ACHN (cell line): Measurements from ENCODE around the gene KLHL36.

Experiments used
- DNase-seq: peaks from one replicate; pipeline ENCODE4 v3.0.0-alpha.2; 2015
- in situ Hi-C: cut with HindIII; loops from 2 replicates; pipeline ENCODE4 v1.10.0; 2017; ENCODE audit warnings: low sequenced_read_pairs, low pct_ligation_motif_present, low pct_unique_long_range_greater_than_20kb

Gene KLHL36

DNA sequence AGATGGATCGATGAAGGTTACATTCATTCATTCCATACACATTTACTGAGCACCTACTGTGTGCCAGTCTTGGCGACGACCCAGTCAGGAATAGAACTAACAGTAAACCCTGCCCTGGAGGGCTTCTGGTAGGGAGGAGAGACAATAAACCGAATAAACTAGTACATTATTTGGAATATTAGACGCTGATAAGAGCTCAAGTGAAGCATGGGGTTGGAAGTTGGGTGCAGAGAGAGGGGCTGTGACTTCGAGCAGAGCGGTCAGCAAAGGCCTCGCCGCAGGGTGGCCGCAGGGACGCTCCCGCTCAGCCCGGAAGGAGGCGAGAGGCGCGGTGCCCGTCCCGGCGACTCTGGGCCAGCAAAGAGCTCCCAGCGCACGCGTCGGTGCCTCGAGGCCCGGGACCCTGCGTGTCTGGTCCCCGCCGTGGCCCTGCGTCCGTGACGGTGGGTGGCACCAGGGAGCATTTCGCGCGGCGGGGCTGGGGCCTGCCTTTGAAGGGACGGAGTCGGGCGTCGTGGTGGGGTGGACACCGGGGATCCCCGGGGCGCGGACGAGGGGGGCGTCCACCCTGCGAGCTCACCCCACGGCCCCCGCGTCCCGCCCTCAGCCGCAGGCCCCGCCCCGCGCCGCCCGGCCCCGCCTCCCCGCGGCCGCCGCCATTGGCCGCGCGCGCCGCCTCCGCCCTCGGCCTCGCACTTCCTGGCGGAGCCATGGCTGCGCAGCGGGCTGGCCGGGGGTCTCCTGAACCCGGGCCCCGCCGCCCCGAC lies at the start of gene KLHL36:
Gene KLHL36 (plus strand): TSS at position 684 of the 767 bp plus-strand sequence. CDS start 2,357 bp downstream, outside the sequence.
- DNase-seq, result peak; percentile 59

DNA sequence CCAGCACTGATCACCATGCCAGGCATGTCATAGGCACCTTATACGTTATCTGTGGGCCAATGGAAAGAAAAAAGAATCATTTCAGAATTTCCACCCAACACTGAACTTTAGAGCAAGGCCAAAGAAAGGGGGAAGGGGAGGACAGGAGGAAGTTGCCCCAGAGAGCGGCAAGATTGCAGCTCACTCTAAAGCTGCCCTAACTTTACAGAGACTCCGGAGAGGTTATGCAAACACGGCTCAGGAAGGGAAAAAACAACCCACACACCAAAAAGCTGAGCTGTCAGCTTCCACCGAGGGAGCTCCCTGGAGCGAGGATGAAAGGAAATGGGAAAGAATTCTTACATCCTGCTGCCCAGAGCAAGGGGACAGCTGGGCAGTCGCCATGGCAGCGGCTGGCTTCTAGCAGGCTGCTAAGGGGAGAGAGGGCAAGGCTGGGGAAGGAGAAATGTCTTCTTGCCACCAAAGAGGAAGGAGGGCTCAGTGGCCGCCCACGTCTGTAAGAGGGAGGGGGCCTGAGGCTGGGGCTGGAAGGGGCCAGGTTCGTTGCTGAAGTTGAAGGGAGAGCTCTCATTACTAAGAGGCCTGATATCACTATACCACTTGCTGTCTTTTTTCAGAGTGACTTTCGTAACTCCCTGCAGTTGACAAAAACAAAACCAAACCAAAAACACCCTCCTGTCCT lies 48.6 kb upstream of the KLHL36 start:
- in situ Hi-C loops, result no loop called here
- DNase-seq, result no peak

More for the DNA sequence above, at the start of gene KLHL36:
- in situ Hi-C loops, result no loop called here

GRCh38 chr16:84600343-84601229 lies 47.7 kb upstream of the KLHL36 start:
- in situ Hi-C loops, result no loop called here
- no peak for DNase-seq

GRCh38 chr16:84603140-84603816 lies 45.0 kb upstream of the KLHL36 start:
- DNase-seq, result peak; percentile 99
- in situ Hi-C loops, result no loop called here

DNA sequence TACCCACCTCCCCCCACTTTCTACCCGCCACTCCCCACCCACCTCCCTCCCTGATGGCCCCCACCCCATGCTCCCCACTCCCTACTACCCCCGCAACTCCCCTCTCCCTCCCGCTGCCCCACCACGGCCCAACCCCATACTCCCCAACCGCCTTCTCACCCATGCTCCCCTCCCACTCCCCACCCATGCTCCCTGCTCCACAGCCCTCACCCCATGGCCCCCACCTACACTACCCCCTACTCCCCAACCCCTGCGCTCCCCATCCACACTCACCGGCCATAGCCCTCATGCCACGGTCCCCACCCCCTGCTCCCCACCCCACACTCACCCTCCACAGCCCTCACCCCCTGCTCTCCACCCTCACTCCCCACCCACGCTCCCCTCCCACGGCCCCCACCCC lies 44.4 kb upstream of the KLHL36 start:
- DNase-seq, result no peak
- in situ Hi-C loops, result no loop called here

DNA sequence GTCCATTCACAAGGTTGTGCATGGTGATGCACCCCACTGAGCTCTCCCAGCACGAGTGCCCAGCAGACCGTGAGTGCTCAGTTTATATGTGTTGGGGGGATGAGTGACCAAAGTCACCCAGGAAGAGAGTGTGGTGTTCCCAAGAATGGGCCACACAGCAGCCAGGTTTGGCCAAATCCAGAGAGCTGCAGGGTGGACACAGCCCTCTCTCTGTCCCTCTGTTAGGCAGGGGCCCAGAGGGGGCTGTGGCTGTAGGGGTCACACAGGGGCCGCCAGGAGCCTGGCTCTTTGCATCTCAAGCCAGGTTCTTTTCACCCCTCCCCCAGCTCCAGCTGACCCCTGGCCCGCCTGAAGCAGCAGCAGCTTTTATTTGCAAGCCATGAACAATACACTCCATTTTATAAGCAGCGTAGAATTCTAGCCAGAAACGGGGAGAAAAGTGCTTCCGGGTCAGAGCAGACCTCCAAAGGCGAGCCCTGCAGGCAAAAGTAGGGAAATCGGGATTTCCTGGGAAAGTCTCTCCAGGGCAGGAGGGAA lies 43.8 kb upstream of the KLHL36 start:
- DNase-seq, result peak; percentile 56
- in situ Hi-C loops, result no loop called here

GRCh38 chr16:84605339-84605848 lies 42.9 kb upstream of the KLHL36 start:
- in situ Hi-C loops, result no loop called here
- DNase-seq, result no peak

- in situ Hi-C loops, result no loop called here
- no peak for DNase-seq
These were observed 42.0 kb upstream of the KLHL36 start for GRCh38 chr16:84606081-84606875.

DNA sequence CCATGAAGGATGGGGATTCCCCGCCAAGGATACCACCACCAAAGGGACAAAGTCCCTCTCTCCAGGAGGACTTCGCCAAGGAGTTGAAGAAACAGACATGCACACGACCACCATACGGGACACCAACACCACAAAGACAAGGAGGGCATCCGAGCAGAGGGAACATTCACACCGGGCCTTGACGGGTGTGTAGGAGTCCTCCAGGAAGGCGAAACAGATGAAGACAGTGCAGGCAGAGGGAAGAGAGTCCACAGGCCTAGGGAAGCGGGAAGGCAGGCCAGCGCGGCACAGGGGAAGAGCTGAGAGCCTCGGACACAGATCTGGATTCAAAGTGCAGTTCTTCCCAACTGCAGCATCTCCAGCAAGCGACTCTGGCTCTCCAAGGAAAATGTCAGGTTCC lies 41.2 kb upstream of the KLHL36 start:
- in situ Hi-C loops, result no loop called here
- DNase-seq, result no peak

- in situ Hi-C loops, result no loop called here
- DNase-seq, result no peak
These were observed 40.6 kb upstream of the KLHL36 start for GRCh38 chr16:84607694-84608093.

GRCh38 chr16:84608282-84608681 lies 40.0 kb upstream of the KLHL36 start:
- no peak for DNase-seq
- in situ Hi-C loops, result no loop called here

- no peak for DNase-seq
- in situ Hi-C loops, result no loop called here
These were observed 38.6 kb upstream of the KLHL36 start for GRCh38 chr16:84609563-84610177.

DNA sequence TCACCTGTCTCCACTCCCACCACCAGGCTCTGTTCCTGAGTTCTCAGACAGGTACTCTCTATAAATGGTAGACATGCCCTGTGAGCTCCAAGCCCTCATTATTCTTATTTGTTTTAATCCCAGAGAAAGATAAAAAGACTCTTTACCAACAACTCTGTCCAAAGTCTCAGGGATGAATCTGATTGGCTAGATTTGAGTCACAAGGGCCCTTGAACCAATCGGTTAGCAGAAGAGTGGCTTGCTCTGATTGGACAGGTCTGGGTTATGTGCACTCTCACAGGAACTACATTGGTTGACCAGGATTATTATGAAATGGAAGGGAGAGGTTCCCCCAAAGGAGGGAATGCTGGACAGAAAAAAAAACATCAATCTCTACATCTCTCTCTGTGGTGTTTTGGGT lies 37.9 kb upstream of the KLHL36 start:
- in situ Hi-C loops, result no loop called here
- DNase-seq, result no peak

- DNase-seq, result no peak
- in situ Hi-C loops, result no loop called here
These were observed 37.3 kb upstream of the KLHL36 start for GRCh38 chr16:84611041-84611440.

GRCh38 chr16:84612686-84613085 lies 35.6 kb upstream of the KLHL36 start:
- in situ Hi-C loops, result no loop called here
- DNase-seq, result no peak

GRCh38 chr16:84613408-84614072 lies 34.8 kb upstream of the KLHL36 start:
- DNase-seq, result no peak
- in situ Hi-C loops, result no loop called here

GRCh38 chr16:84614073-84614459 lies 34.2 kb upstream of the KLHL36 start:
- DNase-seq, result no peak
- in situ Hi-C loops, result no loop called here
